Endothelial cell of umbilical vein (primary cell): ENCODE results near the gene C5AR1. TPM values are rescaled to one million over a fixed set of nuclear protein-coding genes. Genes with fewer than 3 reads are reported as not detected.

Experiments used
- BruUV-seq: library from RNA; stranded (reverse); fragments of 400-500 nt; replicated peaks from 2 replicates; lab custom pipeline; 2021; lab: Mats Ljungman, UMichigan
- CTCF ChIA-PET: fragments of 300-600, 350-600 bp; sonication (Branson Sonifier 250); formaldehyde crosslinking; loops from one replicate; lab custom pipeline; 2021; ENCODE audit warnings: antibody characterized with exemption, inconsistent platforms; lab: Charles Lee
- POLR2A ChIA-PET: fragments of 300-600, 350-600 bp; sonication (Branson Sonifier 250); formaldehyde crosslinking; loops from one replicate; lab custom pipeline; 2021; ENCODE audit warnings: antibody characterized with exemption, inconsistent platforms; lab: Charles Lee
- DNase-seq: peaks from one replicate; pipeline ENCODE4 v3.0.0-alpha.2; 2011; ENCODE audit warnings: low read depth, low spot score
- FAIRE-seq: peaks from 2 replicates; lab custom pipeline; 2011; peaks lifted over from hg19 to GRCh38; lab: Jason Lieb, UNC
- H2AFZ ChIP-seq: 2 replicates; pipeline ENCODE4 v1.6.0; 2012; ENCODE audit warnings: low read depth, low read length, control low read depth, inconsistent platforms
- H3K27ac ChIP-seq: 2 replicates; pipeline ENCODE4 v1.5.1; 2011; ENCODE audit warnings: low read depth, mild to moderate bottlenecking, control low read depth, low read length, moderate library complexity; ENCODE audit not compliant: insufficient read depth
- H3K27me3 ChIP-seq, 2 experiments: 2 replicates each; pipeline versions ENCODE4 v1.6.0 to v1.6.1; 2011; ENCODE audit warnings: low read length in 2 of 2, mixed read lengths in 1 of 2; ENCODE audit not compliant: control insufficient read depth in 2 of 2, insufficient read depth in 2 of 2
- H3K36me3 ChIP-seq, 2 experiments: 2 replicates in 1 of 2; 3 replicates in 1 of 2; pipeline ENCODE4 v1.5.1; 2011; ENCODE audit warnings: low read length in 2 of 2, mild to moderate bottlenecking in 1 of 2, moderate library complexity in 1 of 2; ENCODE audit not compliant: control insufficient read depth in 2 of 2, insufficient read depth in 2 of 2; ENCODE audit errors: extremely low read depth in 1 of 2
- H3K4me1 ChIP-seq: 3 replicates; pipeline ENCODE4 v1.5.1; 2011; ENCODE audit warnings: mild to moderate bottlenecking, low read length; ENCODE audit not compliant: control insufficient read depth, insufficient read depth; ENCODE audit errors: extremely low read depth
- H3K4me2 ChIP-seq: 2 replicates; pipeline ENCODE4 v1.6.1; 2011; ENCODE audit warnings: low read length, control low read depth, mixed read lengths; ENCODE audit not compliant: insufficient read depth
- H3K4me3 ChIP-seq, 3 experiments: fragments of 200-600 bp in 1 of 3; sonication (generic), shearing (Covaris generic) in 1 of 3; replicated peaks in 1 of 3; 2 replicates each; pipeline ENCODE4 v1.5.1; 2011 to 2016; ENCODE audit warnings: control low read depth in 3 of 3, low read length in 3 of 3, mild to moderate bottlenecking in 2 of 3, inconsistent platforms in 1 of 3, low read depth in 1 of 3, moderate library complexity in 1 of 3; ENCODE audit not compliant: insufficient read depth in 1 of 3
- H3K79me2 ChIP-seq: 2 replicates; pipeline ENCODE4 v1.6.0; 2012; ENCODE audit warnings: low read length, inconsistent platforms; ENCODE audit not compliant: control insufficient read depth, insufficient read depth
- H3K9ac ChIP-seq: replicated peaks from 2 replicates; pipeline ENCODE3; 2011; ENCODE audit warnings: low read length, control low read depth; ENCODE audit not compliant: insufficient read depth; ENCODE audit errors: extremely low read depth
- H3K9me1 ChIP-seq: replicated peaks from 3 replicates; pipeline ENCODE4 v1.6.0; 2011; ENCODE audit warnings: mild to moderate bottlenecking, low read length; ENCODE audit not compliant: control insufficient read depth, insufficient read depth; ENCODE audit errors: extremely low read depth
- H3K9me3 ChIP-seq: replicated peaks from 2 replicates; pipeline ENCODE4 v1.5.1; 2012; ENCODE audit warnings: low read length, inconsistent platforms; ENCODE audit not compliant: control insufficient read depth, insufficient read depth
- H4K20me1 ChIP-seq: replicated peaks from 2 replicates; pipeline ENCODE3; 2011; ENCODE audit warnings: mild to moderate bottlenecking, low read length; ENCODE audit not compliant: control insufficient read depth, insufficient read depth; ENCODE audit errors: extremely low read depth
- CTCF ChIP-seq, 2 donors: IDR thresholded peaks; 1 replicate in 1 of 2; 2 replicates in 1 of 2; pipeline ENCODE4 v1.5.1; 2011; ENCODE audit warnings: low read length in 2 of 2, mild to moderate bottlenecking in 2 of 2, moderate library complexity in 2 of 2, control low read depth in 1 of 2, inconsistent platforms in 1 of 2, low read depth in 1 of 2; ENCODE audit not compliant: insufficient read depth in 1 of 2; ENCODE audit errors: extremely low read depth in 1 of 2
- EZH2 ChIP-seq: IDR thresholded peaks from 2 replicates; pipeline ENCODE4 v1.6.1; 2012; ENCODE audit warnings: borderline replicate concordance, low read depth, mild to moderate bottlenecking, moderate library complexity, low read length, inconsistent platforms; ENCODE audit not compliant: severe bottlenecking
- FOS ChIP-seq: IDR thresholded peaks from 2 replicates; pipeline ENCODE4 v1.6.1; 2011; ENCODE audit warnings: mild to moderate bottlenecking, low read length, moderate library complexity, borderline replicate concordance; ENCODE audit not compliant: insufficient read depth
- GATA2 ChIP-seq: IDR thresholded peaks from 2 replicates; pipeline ENCODE4 v1.7.0; 2011; ENCODE audit warnings: low read depth, mild to moderate bottlenecking, moderate library complexity, mixed read lengths, low read length; ENCODE audit not compliant: insufficient read length, insufficient read depth
- JUN ChIP-seq: IDR thresholded peaks from 2 replicates; pipeline ENCODE4 v1.6.1; 2011; ENCODE audit warnings: borderline replicate concordance, low read depth; ENCODE audit not compliant: insufficient read length, insufficient read depth
- MYC ChIP-seq: IDR thresholded peaks from one replicate; pipeline ENCODE4 v1.6.1; 2011; ENCODE audit warnings: mild to moderate bottlenecking, low read depth, low read length
- POLR2A ChIP-seq: IDR thresholded peaks from 2 replicates; pipeline ENCODE4 v1.6.1; 2012; ENCODE audit warnings: low read depth, mild to moderate bottlenecking, control low read depth, low read length
- POLR2AphosphoS5 ChIP-seq: IDR thresholded peaks from 2 replicates; pipeline ENCODE4 v1.6.1; 2012; ENCODE audit warnings: low read depth, mild to moderate bottlenecking, control low read depth, low read length, moderate library complexity; ENCODE audit not compliant: insufficient read depth
- dilution Hi-C: fragments of 300-500 bp; cut with MboI; formaldehyde crosslinking; loops from one replicate; pipeline ENCODE4 v1.15.0; 2019; ENCODE audit warnings: low sequenced_read_pairs; ENCODE audit not compliant: extremely low pct_ligation_motif_present
- intact Hi-C: fragments of 100-400 bp; cut with micrococcal nuclease; formaldehyde crosslinking; loops from one replicate; pipeline ENCODE4 v1.10.0; 2022
- polyA plus RNA-seq, 4 experiments: library from polyadenylated mRNA; depleted of rRNA in 3 of 4; stranded (reverse) in 3 of 4; unstranded in 1 of 4; fragments of >200 nt; gene quantifications; 2 replicates each; pipeline versions ENCODE4 v1.2.1 to v1.2.3, GENCODE V29; 2011 to 2012; ENCODE audit warnings: missing spikeins in 1 of 4
- total RNA-seq: library from RNA; stranded (reverse); gene quantifications from 2 replicates; pipeline ENCODE4 v1.2.3, GENCODE V29; 2021
- TF ChIP-seq, protein P1 (sequence below): IDR thresholded peaks from 2 replicates; pipeline ENCODE4 v1.6.1; 2011; ENCODE audit not compliant: insufficient read depth, insufficient read length

C5AR1 gene
- total and polyA plus RNA-seq, 2 donors (not counting 3 experiments of a cell fraction or from before 2014, with no cell fraction given) = 0.11 to 0.49 TPM

GRCh38 chr19:47310819-47311218 is 1.2 kb downstream of the C5AR1 start:
- no peaks in the 10 kb centered on the region for H4K20me1 ChIP-seq
- dilution Hi-C loops (no loop called here), intact Hi-C loops (no loop called here)
- H3K9ac ChIP-seq = no peak overlapping the region
- H3K4me1 ChIP-seq = no peaks in the 10 kb centered on the region
- DNase-seq = no peak
- TF ChIP-seq FOS (no peak), CTCF (IDR thresholded peaks at IDR 0.05; ENCODE audit: extremely low read depth in 1 of 2, insufficient read depth in 1 of 2, low read depth in 1 of 2, low read length in 2 of 2) (no peak), POLR2AphosphoS5 (no peak), POLR2A (no peak), JUN (no peak), EZH2 (no peak), MYC (no peak), GATA2 (no peak)
- TF ChIP-seq, protein P1, sequence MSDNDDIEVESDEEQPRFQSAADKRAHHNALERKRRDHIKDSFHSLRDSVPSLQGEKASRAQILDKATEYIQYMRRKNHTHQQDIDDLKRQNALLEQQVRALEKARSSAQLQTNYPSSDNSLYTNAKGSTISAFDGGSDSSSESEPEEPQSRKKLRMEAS = no peak
- H3K79me2 ChIP-seq = no peaks in the 10 kb centered on the region
- H2AFZ ChIP-seq = no peak overlapping the region
- no peak overlapping the region for H3K4me3 ChIP-seq
- no TSS peak for BruUV-seq
- no peaks in the 10 kb centered on the region for H3K36me3 ChIP-seq
- ChIA-PET POLR2A (no interaction called here), CTCF (no interaction called here)
- H3K9me3 ChIP-seq = no peaks in the 10 kb centered on the region
- no peak for FAIRE-seq
- peaks cover 0 to 2% of the 10 kb centered on the region in 2 experiments for H3K27me3 ChIP-seq
- H3K4me2 ChIP-seq = no peak overlapping the region
- no peaks in the 10 kb centered on the region for H3K9me1 ChIP-seq
- H3K27ac ChIP-seq = no peak overlapping the region
